Panc1 (cell line): Measurements from ENCODE around the gene DAGLA. TPM values are rescaled to one million over a fixed set of nuclear protein-coding genes. Genes with fewer than 3 reads are reported as not detected.

Experiments
- ATAC-seq: fragments of 200-7000 bp; cut with Tn5 transposase; 2 replicates; pipeline ENCODE4 v1.9.1; 2020; ENCODE audit warnings: mild to moderate bottlenecking, moderate library complexity
- BruUV-seq: library from RNA; stranded (reverse); fragments of 400-500 nt; replicated peaks from 2 replicates; lab custom pipeline; 2021; lab: Mats Ljungman, UMichigan
- CTCF ChIA-PET: fragments of 300-600 bp; sonication (Branson Sonifier 250); formaldehyde crosslinking; loops from one replicate; lab custom pipeline; 2022; ENCODE audit warnings: antibody characterized with exemption; lab: Charles Lee
- POLR2A ChIA-PET: fragments of 300-600 bp; sonication (Branson Sonifier 250); formaldehyde crosslinking; loops from one replicate; lab custom pipeline; 2022; ENCODE audit warnings: antibody characterized with exemption; lab: Charles Lee
- DNase-seq: peaks from one replicate; pipeline ENCODE4 v3.0.0-alpha.2; 2010; ENCODE audit warnings: low read depth, low spot score
- H3K27ac ChIP-seq: 2 replicates; pipeline ENCODE4 v1.5.1; 2011; ENCODE audit warnings: mild to moderate bottlenecking, low read length, inconsistent platforms
- H3K27me3 ChIP-seq: fragments of 200-500 bp; sonication (Bioruptor generic); 2 replicates; pipeline ENCODE4 v1.6.0; 2014; ENCODE audit warnings: low read length, inconsistent platforms; ENCODE audit not compliant: control insufficient read depth, insufficient read depth
- H3K36me3 ChIP-seq: fragments of 200-500 bp; sonication (Bioruptor generic); 2 replicates; pipeline ENCODE4 v1.5.1; 2014; ENCODE audit warnings: inconsistent platforms, mild to moderate bottlenecking, low read length, moderate library complexity; ENCODE audit not compliant: control insufficient read depth, insufficient read depth
- H3K4me1 ChIP-seq: 2 replicates; pipeline ENCODE4 v1.5.1; 2011; ENCODE audit warnings: inconsistent platforms, mild to moderate bottlenecking, low read length, moderate library complexity; ENCODE audit not compliant: control insufficient read depth, insufficient read depth
- H3K4me3 ChIP-seq, 2 experiments: 2 replicates each; pipeline ENCODE4 v1.5.1; 2011 to 2012; ENCODE audit warnings: low read depth in 2 of 2, low read length in 2 of 2, mild to moderate bottlenecking in 2 of 2, inconsistent platforms in 1 of 2, moderate library complexity in 1 of 2
- H3K9me3 ChIP-seq: fragments of 200-500 bp; sonication (Bioruptor generic); 2 replicates; pipeline ENCODE4 v1.5.1; 2014; ENCODE audit warnings: low read depth, mild to moderate bottlenecking, inconsistent platforms, low read length, moderate library complexity; ENCODE audit not compliant: control insufficient read depth, insufficient read depth
- POLR2AphosphoS5 ChIP-seq: IDR thresholded peaks from 2 replicates; pipeline ENCODE4 v1.6.1; 2012; ENCODE audit warnings: mild to moderate bottlenecking, low read depth, low read length, moderate library complexity
- SIN3A ChIP-seq: IDR thresholded peaks from 2 replicates; pipeline ENCODE4 v1.6.1; 2012; ENCODE audit warnings: low read depth, mild to moderate bottlenecking, low read length, moderate library complexity, borderline replicate concordance; ENCODE audit not compliant: insufficient read depth
- TCF7L2 ChIP-seq: IDR thresholded peaks from 2 replicates; pipeline ENCODE4 v1.6.1; 2011; ENCODE audit warnings: mild to moderate bottlenecking, low read depth, low read length, inconsistent platforms
- in situ Hi-C: cut with HindIII; loops from 2 replicates; pipeline ENCODE4 v1.10.0; 2016; ENCODE audit warnings: low sequenced_read_pairs, low pct_unique_long_range_greater_than_20kb
- intact Hi-C: fragments of 100-400 bp; cut with micrococcal nuclease; formaldehyde crosslinking; loops from one replicate; pipeline ENCODE4 v1.10.0; 2022; ENCODE audit not compliant: unreplicated experiment
- total RNA-seq: library from RNA; stranded (reverse); gene quantifications from one replicate; pipeline ENCODE4 v1.2.1, GENCODE V29; 2021; ENCODE audit not compliant: unreplicated experiment
- TF ChIP-seq, protein P1 (sequence below): fragments of 450-650 bp; IDR thresholded peaks from 2 replicates; pipeline ENCODE4 v1.5.1; 2017; ENCODE audit warnings: mild to moderate bottlenecking
- TF ChIP-seq, protein P2 (sequence below), 2 experiments: IDR thresholded peaks; 2 replicates each; pipeline ENCODE4 v1.6.1; 2011 to 2012; ENCODE audit warnings: low read depth in 2 of 2, control low read depth in 1 of 2, low read length in 1 of 2, mild to moderate bottlenecking in 1 of 2, moderate library complexity in 1 of 2; ENCODE audit not compliant: insufficient read depth in 1 of 2

DAGLA gene
- total RNA-seq, 1 experiment from 2014 or later: 6.4 TPM

DNA sequence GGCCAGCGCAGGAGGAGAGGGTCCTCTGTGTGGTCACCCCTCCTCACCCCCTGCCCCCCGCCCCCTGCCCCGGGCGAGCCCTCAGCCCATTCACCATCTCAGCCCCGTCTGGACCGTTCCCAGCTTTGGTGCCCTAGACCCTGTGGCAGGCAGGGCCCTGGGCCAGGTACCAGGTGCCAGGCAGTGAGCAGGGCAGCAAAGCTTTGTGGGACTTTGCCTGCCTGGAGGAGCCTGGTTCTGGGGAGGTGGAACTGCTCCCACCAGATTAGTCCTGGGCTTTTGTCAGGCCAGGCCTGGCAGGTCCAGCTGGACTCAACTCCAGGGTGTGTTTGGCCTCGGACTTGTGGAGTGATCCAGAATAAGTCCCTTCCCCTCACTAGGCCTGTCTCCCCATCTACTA, 58.6 kb downstream of the DAGLA start:
- ATAC-seq: no peak
- no peak overlapping the region for H3K4me3 ChIP-seq
- DNase-seq: no peak
- no peaks in the 10 kb centered on the region for H3K4me1 ChIP-seq
- H3K36me3 ChIP-seq: no peaks in the 10 kb centered on the region
- CTCF ChIA-PET: no interaction called here
- H3K27ac ChIP-seq: no peak overlapping the region
- BruUV-seq: no TSS peak
- H3K27me3 ChIP-seq: no peaks in the 10 kb centered on the region
- TF ChIP-seq, protein P1, sequence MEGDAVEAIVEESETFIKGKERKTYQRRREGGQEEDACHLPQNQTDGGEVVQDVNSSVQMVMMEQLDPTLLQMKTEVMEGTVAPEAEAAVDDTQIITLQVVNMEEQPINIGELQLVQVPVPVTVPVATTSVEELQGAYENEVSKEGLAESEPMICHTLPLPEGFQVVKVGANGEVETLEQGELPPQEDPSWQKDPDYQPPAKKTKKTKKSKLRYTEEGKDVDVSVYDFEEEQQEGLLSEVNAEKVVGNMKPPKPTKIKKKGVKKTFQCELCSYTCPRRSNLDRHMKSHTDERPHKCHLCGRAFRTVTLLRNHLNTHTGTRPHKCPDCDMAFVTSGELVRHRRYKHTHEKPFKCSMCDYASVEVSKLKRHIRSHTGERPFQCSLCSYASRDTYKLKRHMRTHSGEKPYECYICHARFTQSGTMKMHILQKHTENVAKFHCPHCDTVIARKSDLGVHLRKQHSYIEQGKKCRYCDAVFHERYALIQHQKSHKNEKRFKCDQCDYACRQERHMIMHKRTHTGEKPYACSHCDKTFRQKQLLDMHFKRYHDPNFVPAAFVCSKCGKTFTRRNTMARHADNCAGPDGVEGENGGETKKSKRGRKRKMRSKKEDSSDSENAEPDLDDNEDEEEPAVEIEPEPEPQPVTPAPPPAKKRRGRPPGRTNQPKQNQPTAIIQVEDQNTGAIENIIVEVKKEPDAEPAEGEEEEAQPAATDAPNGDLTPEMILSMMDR: no peak
- TF ChIP-seq TCF7L2: no peak
- no peak for TF ChIP-seq SIN3A
- no peak for TF ChIP-seq POLR2AphosphoS5
- TF ChIP-seq, protein P2, sequence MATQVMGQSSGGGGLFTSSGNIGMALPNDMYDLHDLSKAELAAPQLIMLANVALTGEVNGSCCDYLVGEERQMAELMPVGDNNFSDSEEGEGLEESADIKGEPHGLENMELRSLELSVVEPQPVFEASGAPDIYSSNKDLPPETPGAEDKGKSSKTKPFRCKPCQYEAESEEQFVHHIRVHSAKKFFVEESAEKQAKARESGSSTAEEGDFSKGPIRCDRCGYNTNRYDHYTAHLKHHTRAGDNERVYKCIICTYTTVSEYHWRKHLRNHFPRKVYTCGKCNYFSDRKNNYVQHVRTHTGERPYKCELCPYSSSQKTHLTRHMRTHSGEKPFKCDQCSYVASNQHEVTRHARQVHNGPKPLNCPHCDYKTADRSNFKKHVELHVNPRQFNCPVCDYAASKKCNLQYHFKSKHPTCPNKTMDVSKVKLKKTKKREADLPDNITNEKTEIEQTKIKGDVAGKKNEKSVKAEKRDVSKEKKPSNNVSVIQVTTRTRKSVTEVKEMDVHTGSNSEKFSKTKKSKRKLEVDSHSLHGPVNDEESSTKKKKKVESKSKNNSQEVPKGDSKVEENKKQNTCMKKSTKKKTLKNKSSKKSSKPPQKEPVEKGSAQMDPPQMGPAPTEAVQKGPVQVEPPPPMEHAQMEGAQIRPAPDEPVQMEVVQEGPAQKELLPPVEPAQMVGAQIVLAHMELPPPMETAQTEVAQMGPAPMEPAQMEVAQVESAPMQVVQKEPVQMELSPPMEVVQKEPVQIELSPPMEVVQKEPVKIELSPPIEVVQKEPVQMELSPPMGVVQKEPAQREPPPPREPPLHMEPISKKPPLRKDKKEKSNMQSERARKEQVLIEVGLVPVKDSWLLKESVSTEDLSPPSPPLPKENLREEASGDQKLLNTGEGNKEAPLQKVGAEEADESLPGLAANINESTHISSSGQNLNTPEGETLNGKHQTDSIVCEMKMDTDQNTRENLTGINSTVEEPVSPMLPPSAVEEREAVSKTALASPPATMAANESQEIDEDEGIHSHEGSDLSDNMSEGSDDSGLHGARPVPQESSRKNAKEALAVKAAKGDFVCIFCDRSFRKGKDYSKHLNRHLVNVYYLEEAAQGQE (IDR thresholded peaks at IDR 0.05; ENCODE audit: insufficient read depth in 1 of 2, low read depth in 2 of 2, low read length in 1 of 2): no peak
- H3K9me3 ChIP-seq: no peaks in the 10 kb centered on the region
- POLR2A ChIA-PET: no interaction called here
- intact Hi-C loops: no loop called here
- in situ Hi-C loops: no loop called here

DNA sequence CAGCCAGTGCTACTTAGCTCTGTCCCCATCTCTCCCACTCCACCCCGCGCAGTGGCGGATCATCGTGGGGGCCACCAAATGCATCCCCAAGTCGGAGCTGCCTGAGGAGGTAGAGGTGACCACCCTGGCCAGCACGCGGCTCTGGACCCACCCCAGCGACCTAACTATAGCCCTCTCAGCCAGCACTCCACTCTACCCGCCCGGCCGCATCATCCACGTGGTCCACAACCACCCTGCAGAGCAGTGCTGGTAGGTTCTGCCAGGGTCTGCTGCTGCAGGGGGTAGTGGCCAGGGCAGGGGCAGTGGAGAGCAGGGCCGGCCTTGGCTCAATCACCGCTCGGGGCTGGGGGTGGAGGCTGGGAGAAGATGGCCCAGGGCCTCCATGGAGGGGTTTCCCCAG, 59.2 kb downstream of the DAGLA start:
- in situ Hi-C loops: no loop called here
- Histone ChIP-seq H3K27ac (no peak overlapping the region), H3K27me3 (no peaks in the 10 kb centered on the region), H3K36me3 (no peaks in the 10 kb centered on the region), H3K4me1 (no peaks in the 10 kb centered on the region), H3K4me3 (no peak overlapping the region), H3K9me3 (no peaks in the 10 kb centered on the region)
- intact Hi-C loops: no loop called here
- no peak for DNase-seq
- ChIA-PET POLR2A (interaction anchor here (0.5 kb wide), 1 partner anchor 28 kb away, joined by 3 read pairs; no protein-coding TSS in a partner anchor), CTCF (interaction anchor here (0.6 kb wide), 1 partner anchor 56 kb away, joined by 11 read pairs; no protein-coding TSS in a partner anchor)
- TF ChIP-seq TCF7L2 (no peak), POLR2AphosphoS5 (no peak), SIN3A (no peak)
- TF ChIP-seq, protein P2 (IDR thresholded peaks at IDR 0.05; ENCODE audit: insufficient read depth in 1 of 2, low read depth in 2 of 2, low read length in 1 of 2): no peak
- TF ChIP-seq, protein P1: no peak
- ATAC-seq: no peak
- no TSS peak for BruUV-seq
